GM12873 (cell line): ENCODE measurements around the gene RET.

Experiments
- CTCF ChIP-seq: IDR thresholded peaks from 2 replicates; pipeline ENCODE4 v1.5.1; 2012; ENCODE audit warnings: low read depth, mild to moderate bottlenecking, moderate library complexity, low read length, control low read depth; ENCODE audit not compliant: insufficient read depth; ENCODE audit errors: missing control alignments

Gene RET

GRCh38 chr10:43125881-43126731 lies 49.2 kb downstream of the RET start:
- TF ChIP-seq CTCF: no peak

- no peak for TF ChIP-seq CTCF
These were observed 50.0 kb downstream of the RET start for GRCh38 chr10:43126759-43127424.

- TF ChIP-seq CTCF: no peak
These were observed 50.6 kb downstream of the RET start for GRCh38 chr10:43127442-43127841.

- TF ChIP-seq CTCF: no peak
These were observed 51.5 kb downstream of the RET start for GRCh38 chr10:43128331-43128730.

GRCh38 chr10:43128958-43129706 lies 52.3 kb downstream of the RET start:
- TF ChIP-seq CTCF: no peak

GRCh38 chr10:43130770-43131171 lies 53.9 kb downstream of the RET start:
- no peak for TF ChIP-seq CTCF

- no peak for TF ChIP-seq CTCF
These were observed 54.4 kb downstream of the RET start for GRCh38 chr10:43131256-43131655.
